RWPE1 (cell line): ENCODE results near the gene HOXC11.

ENCODE experiments used
- CTCF ChIA-PET: fragments of 350-600 bp; sonication (Branson Sonifier 250); formaldehyde crosslinking; extraction: SDS; loops from one replicate; lab custom pipeline; 2021; lab: Yijun Ruan, JAX
- POLR2A ChIA-PET: fragments of 400-600 bp; formaldehyde crosslinking; extraction: SDS; loops from one replicate; lab custom pipeline; 2020; ENCODE audit warnings: antibody characterized with exemption; ENCODE audit not compliant: low non-redundant PET; lab: Yijun Ruan, JAX
- DNase-seq: peaks from one replicate; pipeline ENCODE4 v3.0.0; 2012; ENCODE audit warnings: low spot score
- H3K27ac ChIP-seq: fragments of 450-650 bp; 2 replicates; pipeline ENCODE4 v1.5.1; 2017
- TF ChIP-seq, protein P1 (sequence below): fragments of 450-650 bp; conservative IDR thresholded peaks from 2 replicates; pipeline ENCODE4 v1.5.1; 2017; ENCODE audit warnings: low read depth, mild to moderate bottlenecking

The HOXC11 gene

DNA sequence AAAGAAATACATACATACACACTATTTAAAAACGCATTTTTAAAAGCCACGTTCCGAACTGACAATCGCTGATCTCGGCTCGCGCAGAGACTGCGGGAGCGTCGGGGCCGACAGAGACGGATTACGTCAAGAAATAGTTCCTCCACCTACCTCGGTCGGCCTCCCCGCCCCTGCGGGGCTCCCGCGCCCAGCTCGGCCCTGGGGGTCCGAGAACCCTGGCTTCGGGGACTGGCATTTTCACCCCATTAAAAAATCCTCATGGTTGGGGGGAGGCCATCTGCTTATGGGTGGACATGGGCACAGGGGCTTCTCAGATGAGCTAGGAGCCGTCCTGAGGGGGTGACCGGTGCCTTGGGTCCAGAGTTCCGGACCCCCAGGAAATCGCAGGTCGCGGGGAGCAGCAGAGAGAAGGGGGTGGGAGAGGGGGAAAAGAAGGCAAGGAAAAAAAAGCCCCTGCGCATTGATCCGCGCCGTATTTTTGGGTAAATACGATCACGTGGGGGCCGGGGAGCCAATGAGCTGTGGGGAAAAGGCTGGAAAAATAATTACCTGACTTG, 26.7 kb downstream of the HOXC11 start:
- H3K27ac ChIP-seq = peak overlapping the region; percentile 45
- POLR2A ChIA-PET = no interaction called here
- TF ChIP-seq, protein P1, sequence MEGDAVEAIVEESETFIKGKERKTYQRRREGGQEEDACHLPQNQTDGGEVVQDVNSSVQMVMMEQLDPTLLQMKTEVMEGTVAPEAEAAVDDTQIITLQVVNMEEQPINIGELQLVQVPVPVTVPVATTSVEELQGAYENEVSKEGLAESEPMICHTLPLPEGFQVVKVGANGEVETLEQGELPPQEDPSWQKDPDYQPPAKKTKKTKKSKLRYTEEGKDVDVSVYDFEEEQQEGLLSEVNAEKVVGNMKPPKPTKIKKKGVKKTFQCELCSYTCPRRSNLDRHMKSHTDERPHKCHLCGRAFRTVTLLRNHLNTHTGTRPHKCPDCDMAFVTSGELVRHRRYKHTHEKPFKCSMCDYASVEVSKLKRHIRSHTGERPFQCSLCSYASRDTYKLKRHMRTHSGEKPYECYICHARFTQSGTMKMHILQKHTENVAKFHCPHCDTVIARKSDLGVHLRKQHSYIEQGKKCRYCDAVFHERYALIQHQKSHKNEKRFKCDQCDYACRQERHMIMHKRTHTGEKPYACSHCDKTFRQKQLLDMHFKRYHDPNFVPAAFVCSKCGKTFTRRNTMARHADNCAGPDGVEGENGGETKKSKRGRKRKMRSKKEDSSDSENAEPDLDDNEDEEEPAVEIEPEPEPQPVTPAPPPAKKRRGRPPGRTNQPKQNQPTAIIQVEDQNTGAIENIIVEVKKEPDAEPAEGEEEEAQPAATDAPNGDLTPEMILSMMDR = no peak
- CTCF ChIA-PET = interaction anchor here (0.8 to 4.3 kb wide), 7 partner anchors 11 to 208 kb away, joined by 3 to 15 read pairs (median 6); partner anchors contain the start of gene HOXC10
- peak; percentile 77 for DNase-seq

- peak within 1 kb of the TSS; percentile 45 for H3K27ac ChIP-seq
- POLR2A ChIA-PET = interaction anchor here (0.5 kb wide), 1 partner anchor 24 kb away, joined by 4 read pairs; no protein-coding TSS in a partner anchor
- no peak for DNase-seq
- CTCF ChIA-PET = interaction anchor here (0.6 to 4.3 kb wide), 8 partner anchors 8 to 207 kb away, joined by 3 to 15 read pairs (median 4); partner anchors contain the start of genes HOXC10 and HOXC8
- TF ChIP-seq, protein P1 = no peak
These were observed 27.5 kb downstream of the HOXC11 start, which contains the start of gene HOXC9 for GRCh38 chr12:54000116-54001114. TSS of gene HOXC9 (plus strand) at chr12:54000161. CDS start at chr12:54000189, 28 bp downstream.

DNA sequence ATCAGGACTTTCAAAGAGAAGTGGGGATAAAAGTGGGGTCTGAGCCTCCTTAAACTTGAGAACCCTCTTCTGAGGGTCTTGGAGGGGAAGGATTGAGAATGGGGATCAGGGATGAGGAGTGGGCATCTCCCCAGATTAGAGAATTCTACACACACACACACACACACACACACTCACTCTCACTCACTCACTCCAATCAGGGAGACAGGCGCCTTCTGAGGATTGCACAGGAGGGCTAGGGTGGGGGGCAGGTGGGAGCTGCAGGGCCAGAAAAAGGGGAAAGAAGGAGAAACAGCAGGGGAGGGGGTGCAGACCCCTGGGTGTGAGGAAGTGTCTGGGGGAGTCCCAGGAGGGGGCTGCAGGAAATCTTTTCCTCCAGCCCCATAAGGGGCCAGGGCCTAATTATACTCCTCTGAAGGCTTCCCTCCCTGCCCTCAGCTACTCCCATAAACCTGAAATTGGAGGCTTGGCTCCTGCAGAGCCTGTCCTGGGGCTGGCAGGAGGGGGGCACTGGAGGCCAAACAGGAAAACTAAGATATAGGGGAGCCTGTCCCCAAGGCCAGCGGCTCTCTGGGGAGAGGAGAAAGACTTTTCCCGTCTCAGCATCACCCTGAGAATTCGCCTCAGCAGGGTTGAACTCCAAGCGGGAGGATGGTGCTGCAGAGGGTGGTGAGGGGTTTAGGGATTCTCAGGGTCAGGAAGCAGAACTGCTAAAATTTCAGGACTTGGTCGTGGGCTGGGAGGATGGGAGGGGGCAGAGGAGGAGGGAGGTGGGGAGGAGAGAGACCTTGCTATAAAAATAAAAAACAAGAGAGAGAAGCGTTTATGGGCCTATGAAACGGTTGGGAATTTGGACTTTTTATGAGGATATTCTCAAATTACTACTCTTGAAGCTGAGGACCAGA, 28.6 kb downstream of the HOXC11 start:
- TF ChIP-seq, protein P1 = no peak
- no peak for DNase-seq
- POLR2A ChIA-PET = no interaction called here
- CTCF ChIA-PET = interaction anchor here (0.8 to 4.3 kb wide), 5 partner anchors 16 to 213 kb away, joined by 3 to 15 read pairs (median 5); no protein-coding TSS in a partner anchor
- no peak overlapping the region for H3K27ac ChIP-seq

DNA sequence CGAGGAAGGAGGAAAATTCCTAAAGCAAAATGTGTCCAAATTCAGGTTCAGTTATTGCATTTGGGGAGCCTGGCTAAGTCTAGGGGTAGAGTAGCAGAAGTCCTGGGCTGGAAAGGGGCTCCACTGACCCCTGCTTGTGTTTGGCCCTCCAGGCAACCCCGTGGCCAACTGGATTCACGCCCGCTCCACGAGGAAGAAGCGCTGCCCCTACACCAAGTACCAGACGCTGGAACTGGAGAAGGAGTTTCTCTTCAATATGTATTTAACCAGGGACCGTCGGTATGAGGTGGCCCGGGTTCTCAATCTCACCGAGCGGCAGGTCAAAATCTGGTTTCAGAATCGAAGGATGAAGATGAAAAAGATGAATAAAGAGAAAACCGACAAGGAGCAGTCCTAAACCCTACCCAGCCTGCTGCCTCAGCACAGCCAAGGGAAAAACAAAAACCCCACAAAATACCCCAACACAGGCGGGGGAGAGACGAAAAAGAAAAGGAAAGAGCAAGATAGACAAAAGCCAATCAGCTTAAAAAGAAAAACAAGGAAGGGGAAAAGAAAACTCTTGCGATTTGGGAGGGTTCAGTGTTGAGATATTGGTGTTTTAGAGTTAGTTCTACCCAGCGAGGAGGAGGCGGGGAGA, 29.5 kb downstream of the HOXC11 start:
- DNase-seq = no peak
- TF ChIP-seq, protein P1 = no peak
- ChIA-PET POLR2A (no interaction called here), CTCF (interaction anchor here (0.6 to 0.7 kb wide), 2 partner anchors 12 to 20 kb away, joined by 3 to 9 read pairs; no protein-coding TSS in a partner anchor)
- no peak overlapping the region for H3K27ac ChIP-seq

- no peak for DNase-seq
- TF ChIP-seq, protein P1 = no peak
- ChIA-PET POLR2A (no interaction called here), CTCF (interaction anchor here (0.7 to 1.7 kb wide), 2 partner anchors 19 to 205 kb away, joined by 3 to 8 read pairs; no protein-coding TSS in a partner anchor)
- no peak overlapping the region for H3K27ac ChIP-seq
These were observed 30.0 kb downstream of the HOXC11 start for GRCh38 chr12:54002915-54003389.
